ENCODE data around the gene CD163L1.

The CD163L1 gene

GRCh38 chr12:7324176-7324575, 119.8 kb downstream of the CD163L1 start:
- TF ChIP-seq CTCF (conservative IDR thresholded peaks at IDR 0.05; ENCODE audit: low read length) (no peak), EZH2phosphoT487 (IDR thresholded peaks at IDR 0.05; ENCODE audit: borderline replicate concordance) (no peak)
- no peak overlapping the region for H2AFZ ChIP-seq (ENCODE audit: low read length)
- no peaks in the 10 kb centered on the region for H3K9me3 ChIP-seq (ENCODE audit: insufficient read depth, low read depth, low read length)
- no peaks in the 10 kb centered on the region for H3K36me3 ChIP-seq (ENCODE audit: insufficient read depth, low read length)
- H3K4me1 ChIP-seq (ENCODE audit: insufficient read depth, low read length, poor library complexity, severe bottlenecking) = no peaks in the 10 kb centered on the region
- H4K20me1 ChIP-seq (ENCODE audit: insufficient read depth, low read length, poor library complexity, severe bottlenecking) = no peaks in the 10 kb centered on the region
- no peaks in the 10 kb centered on the region for H3F3A ChIP-seq (ENCODE audit: low read depth)
- H3K27me3 ChIP-seq (ENCODE audit: insufficient read depth, low read length, poor library complexity, severe bottlenecking) = peaks cover 5% of the 10 kb centered on the region
- no peak overlapping the region for H3K9ac ChIP-seq (ENCODE audit: low read depth, low read length, poor library complexity, severe bottlenecking)
- H3K9me2 ChIP-seq (replicated peaks; ENCODE audit: low read depth, low read length) = no peaks in the 10 kb centered on the region
- H3K4me2 ChIP-seq (ENCODE audit: low read depth, low read length, poor library complexity, severe bottlenecking) = no peak overlapping the region
- no peaks in the 10 kb centered on the region for H3K79me2 ChIP-seq (ENCODE audit: insufficient read depth, low read length)
- no peak overlapping the region for H3K4me3 ChIP-seq (ENCODE audit: low read length, poor library complexity, severe bottlenecking)

- H3F3A ChIP-seq (ENCODE audit: low read depth) = no peaks in the 10 kb centered on the region
- H3K9ac ChIP-seq (ENCODE audit: low read depth, low read length, poor library complexity, severe bottlenecking) = no peak overlapping the region
- no peaks in the 10 kb centered on the region for H3K9me2 ChIP-seq (replicated peaks; ENCODE audit: low read depth, low read length)
- no peaks in the 10 kb centered on the region for H3K79me2 ChIP-seq (ENCODE audit: insufficient read depth, low read length)
- TF ChIP-seq EZH2phosphoT487 (IDR thresholded peaks at IDR 0.05; ENCODE audit: borderline replicate concordance) (no peak), CTCF (conservative IDR thresholded peaks at IDR 0.05; ENCODE audit: low read length) (no peak)
- H3K4me3 ChIP-seq (ENCODE audit: low read length, poor library complexity, severe bottlenecking) = no peak overlapping the region
- no peaks in the 10 kb centered on the region for H4K20me1 ChIP-seq (ENCODE audit: insufficient read depth, low read length, poor library complexity, severe bottlenecking)
- no peak overlapping the region for H3K4me2 ChIP-seq (ENCODE audit: low read depth, low read length, poor library complexity, severe bottlenecking)
- H3K4me1 ChIP-seq (ENCODE audit: insufficient read depth, low read length, poor library complexity, severe bottlenecking) = no peaks in the 10 kb centered on the region
- no peaks in the 10 kb centered on the region for H3K36me3 ChIP-seq (ENCODE audit: insufficient read depth, low read length)
- no peak overlapping the region for H2AFZ ChIP-seq (ENCODE audit: low read length)
- H3K9me3 ChIP-seq (ENCODE audit: insufficient read depth, low read depth, low read length) = no peaks in the 10 kb centered on the region
- peaks cover 4% of the 10 kb centered on the region for H3K27me3 ChIP-seq (ENCODE audit: insufficient read depth, low read length, poor library complexity, severe bottlenecking)
These were observed 121.4 kb downstream of the CD163L1 start for GRCh38 chr12:7322599-7322998.

- TF ChIP-seq CTCF (conservative IDR thresholded peaks at IDR 0.05; ENCODE audit: low read length) (no peak), EZH2phosphoT487 (IDR thresholded peaks at IDR 0.05; ENCODE audit: borderline replicate concordance) (no peak)
- Histone ChIP-seq H3K27me3 (ENCODE audit: insufficient read depth, low read length, poor library complexity, severe bottlenecking) (no peaks in the 10 kb centered on the region), H3K9me3 (ENCODE audit: insufficient read depth, low read depth, low read length) (no peaks in the 10 kb centered on the region), H2AFZ (ENCODE audit: low read length) (no peak overlapping the region), H3K36me3 (ENCODE audit: insufficient read depth, low read length) (no peaks in the 10 kb centered on the region), H3K9ac (ENCODE audit: low read depth, low read length, poor library complexity, severe bottlenecking) (no peak overlapping the region), H3K4me2 (ENCODE audit: low read depth, low read length, poor library complexity, severe bottlenecking) (no peak overlapping the region), H3F3A (ENCODE audit: low read depth) (no peaks in the 10 kb centered on the region), H3K4me1 (ENCODE audit: insufficient read depth, low read length, poor library complexity, severe bottlenecking) (no peaks in the 10 kb centered on the region), H3K4me3 (ENCODE audit: low read length, poor library complexity, severe bottlenecking) (no peak overlapping the region), H3K9me2 (replicated peaks; ENCODE audit: low read depth, low read length) (no peaks in the 10 kb centered on the region), H4K20me1 (ENCODE audit: insufficient read depth, low read length, poor library complexity, severe bottlenecking) (no peaks in the 10 kb centered on the region), H3K79me2 (ENCODE audit: insufficient read depth, low read length) (no peaks in the 10 kb centered on the region)
These were observed 122.3 kb downstream of the CD163L1 start for GRCh38 chr12:7321624-7322023.
